GM18505 (cell line): ENCODE results near the gene ARL2BP.
A peak's percentile ranks its signal among the peaks of the same experiment; 100 is the strongest.
"Not testable (repeated sequence)": the region's sequence is repeated elsewhere in the genome, so short reads cannot be mapped to it uniquely, and the experiment has no call there.

Source experiments
- ATAC-seq: cut with Tn5 transposase; IDR thresholded peaks from one replicate; pipeline ENCODE4 v1.9.1; 2021; ENCODE audit not compliant: unreplicated experiment
- POLR2A ChIP-seq: IDR thresholded peaks from 4 replicates; pipeline ENCODE4 v1.6.1; 2011; ENCODE audit warnings: borderline replicate concordance; ENCODE audit not compliant: insufficient read depth, insufficient read length; ENCODE audit errors: extremely low read depth

ARL2BP gene

GRCh38 chr16:57244767-57245471 lies at the start of gene ARL2BP:
ARL2BP (plus strand) TSS chr16:57245259; CDS start chr16:57245368, 109 bp downstream.
- ATAC-seq = peak; percentile 94
- peak; percentile 90 for TF ChIP-seq POLR2A

- no peak for TF ChIP-seq POLR2A
- no peak for ATAC-seq
Measured at GRCh38 chr16:57196286-57196685, 48.8 kb upstream of the ARL2BP start.

GRCh38 chr16:57196753-57197152 lies 48.3 kb upstream of the ARL2BP start:
- no peak for ATAC-seq
- no peak for TF ChIP-seq POLR2A

GRCh38 chr16:57200321-57200720 lies 44.7 kb upstream of the ARL2BP start:
- ATAC-seq = not testable (repeated sequence)

GRCh38 chr16:57200926-57201325 lies 44.1 kb upstream of the ARL2BP start:
- ATAC-seq = not testable (repeated sequence)

GRCh38 chr16:57202095-57202886 lies 42.8 kb upstream of the ARL2BP start:
- ATAC-seq = no peak

GRCh38 chr16:57203451-57203850 lies 41.6 kb upstream of the ARL2BP start:
- ATAC-seq = no peak

More at GRCh38 chr16:57202095-57202886, 42.8 kb upstream of the ARL2BP start:
- TF ChIP-seq POLR2A = no peak

GRCh38 chr16:57204675-57205074 lies 40.4 kb upstream of the ARL2BP start:
- no peak for ATAC-seq
- no peak for TF ChIP-seq POLR2A

More at GRCh38 chr16:57203451-57203850, 41.6 kb upstream of the ARL2BP start:
- no peak for TF ChIP-seq POLR2A

GRCh38 chr16:57208926-57209325 lies 36.1 kb upstream of the ARL2BP start:
- TF ChIP-seq POLR2A = no peak
- ATAC-seq = no peak

GRCh38 chr16:57209780-57210179 lies 35.3 kb upstream of the ARL2BP start:
- TF ChIP-seq POLR2A = no peak
- no peak for ATAC-seq

- TF ChIP-seq POLR2A = no peak
- ATAC-seq = no peak
Measured at GRCh38 chr16:57213462-57213861, 31.6 kb upstream of the ARL2BP start.

GRCh38 chr16:57216968-57217367 lies 28.1 kb upstream of the ARL2BP start:
- no peak for TF ChIP-seq POLR2A
- ATAC-seq = no peak

- no peak for TF ChIP-seq POLR2A
- ATAC-seq = no peak
Measured at GRCh38 chr16:57223057-57223456, 22.0 kb upstream of the ARL2BP start.

GRCh38 chr16:57224651-57225335 lies 20.3 kb upstream of the ARL2BP start:
- TF ChIP-seq POLR2A = no peak
- ATAC-seq = no peak
